ENCODE results near the gene USP4. TPM values are rescaled to one million over a fixed set of nuclear protein-coding genes. Genes with fewer than 3 reads are reported as not detected.

Gene USP4
- total and polyA plus RNA-seq, 2 of the 13 experiments (the other 11 are each of a cell fraction or from before 2014, with no cell fraction given) = 9.2 to 20.8 TPM

DNA sequence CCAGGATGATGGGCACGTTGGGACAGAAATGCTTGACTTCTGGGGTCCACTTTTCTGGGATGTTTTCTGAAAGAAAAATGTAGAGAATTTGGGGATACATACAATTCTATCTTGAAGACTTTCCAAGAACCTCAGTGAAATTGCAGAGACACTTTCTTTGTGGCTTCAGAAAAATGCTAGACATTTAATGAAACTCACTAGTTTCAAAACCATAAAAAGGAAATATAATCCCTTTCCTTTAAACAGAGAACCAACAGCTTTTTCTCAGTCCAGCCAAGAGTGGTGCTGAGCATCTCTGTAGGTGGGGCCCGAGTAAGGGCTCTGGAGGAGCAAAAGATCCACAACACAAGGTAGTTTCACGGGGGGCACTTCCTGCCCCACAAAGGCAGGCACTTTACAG is 22.7 kb upstream of the USP4 start (continued):
- TF ChIP-seq, protein P1, sequence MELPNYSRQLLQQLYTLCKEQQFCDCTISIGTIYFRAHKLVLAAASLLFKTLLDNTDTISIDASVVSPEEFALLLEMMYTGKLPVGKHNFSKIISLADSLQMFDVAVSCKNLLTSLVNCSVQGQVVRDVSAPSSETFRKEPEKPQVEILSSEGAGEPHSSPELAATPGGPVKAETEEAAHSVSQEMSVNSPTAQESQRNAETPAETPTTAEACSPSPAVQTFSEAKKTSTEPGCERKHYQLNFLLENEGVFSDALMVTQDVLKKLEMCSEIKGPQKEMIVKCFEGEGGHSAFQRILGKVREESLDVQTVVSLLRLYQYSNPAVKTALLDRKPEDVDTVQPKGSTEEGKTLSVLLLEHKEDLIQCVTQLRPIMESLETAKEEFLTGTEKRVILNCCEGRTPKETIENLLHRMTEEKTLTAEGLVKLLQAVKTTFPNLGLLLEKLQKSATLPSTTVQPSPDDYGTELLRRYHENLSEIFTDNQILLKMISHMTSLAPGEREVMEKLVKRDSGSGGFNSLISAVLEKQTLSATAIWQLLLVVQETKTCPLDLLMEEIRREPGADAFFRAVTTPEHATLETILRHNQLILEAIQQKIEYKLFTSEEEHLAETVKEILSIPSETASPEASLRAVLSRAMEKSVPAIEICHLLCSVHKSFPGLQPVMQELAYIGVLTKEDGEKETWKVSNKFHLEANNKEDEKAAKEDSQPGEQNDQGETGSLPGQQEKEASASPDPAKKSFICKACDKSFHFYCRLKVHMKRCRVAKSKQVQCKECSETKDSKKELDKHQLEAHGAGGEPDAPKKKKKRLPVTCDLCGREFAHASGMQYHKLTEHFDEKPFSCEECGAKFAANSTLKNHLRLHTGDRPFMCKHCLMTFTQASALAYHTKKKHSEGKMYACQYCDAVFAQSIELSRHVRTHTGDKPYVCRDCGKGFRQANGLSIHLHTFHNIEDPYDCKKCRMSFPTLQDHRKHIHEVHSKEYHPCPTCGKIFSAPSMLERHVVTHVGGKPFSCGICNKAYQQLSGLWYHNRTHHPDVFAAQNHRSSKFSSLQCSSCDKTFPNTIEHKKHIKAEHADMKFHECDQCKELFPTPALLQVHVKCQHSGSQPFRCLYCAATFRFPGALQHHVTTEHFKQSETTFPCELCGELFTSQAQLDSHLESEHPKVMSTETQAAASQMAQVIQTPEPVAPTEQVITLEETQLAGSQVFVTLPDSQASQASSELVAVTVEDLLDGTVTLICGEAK (IDR thresholded peaks at IDR 0.05) = no peak
- TF ChIP-seq, protein P1 (CRISPR knock-in tag; IDR thresholded peaks at IDR 0.05) = no peak
- TF ChIP-seq, protein P2, sequence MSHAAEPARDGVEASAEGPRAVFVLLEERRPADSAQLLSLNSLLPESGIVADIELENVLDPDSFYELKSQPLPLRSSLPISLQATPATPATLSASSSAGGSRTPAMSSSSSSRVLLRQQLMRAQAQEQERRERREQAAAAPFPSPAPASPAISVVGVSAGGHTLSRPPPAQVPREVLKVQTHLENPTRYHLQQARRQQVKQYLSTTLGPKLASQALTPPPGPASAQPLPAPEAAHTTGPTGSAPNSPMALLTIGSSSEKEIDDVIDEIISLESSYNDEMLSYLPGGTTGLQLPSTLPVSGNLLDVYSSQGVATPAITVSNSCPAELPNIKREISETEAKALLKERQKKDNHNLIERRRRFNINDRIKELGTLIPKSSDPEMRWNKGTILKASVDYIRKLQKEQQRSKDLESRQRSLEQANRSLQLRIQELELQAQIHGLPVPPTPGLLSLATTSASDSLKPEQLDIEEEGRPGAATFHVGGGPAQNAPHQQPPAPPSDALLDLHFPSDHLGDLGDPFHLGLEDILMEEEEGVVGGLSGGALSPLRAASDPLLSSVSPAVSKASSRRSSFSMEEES (CRISPR knock-in tag; IDR thresholded peaks at IDR 0.05) = no peak
- TF ChIP-seq ZNF83 (CRISPR knock-in tag; IDR thresholded peaks at IDR 0.05; ENCODE audit: borderline replicate concordance) (no peak), KLF12 (CRISPR knock-in tag; IDR thresholded peaks at IDR 0.05; ENCODE audit: borderline replicate concordance) (no peak), ZNF614 (CRISPR knock-in tag; IDR thresholded peaks at IDR 0.05; ENCODE audit: borderline replicate concordance) (no peak), ZNF607 (CRISPR knock-in tag; IDR thresholded peaks at IDR 0.05; ENCODE audit: borderline replicate concordance) (no peak), ZNF207 (IDR thresholded peaks at IDR 0.05; ENCODE audit: borderline replicate concordance) (no peak), ZNF670 (CRISPR knock-in tag; IDR thresholded peaks at IDR 0.05; ENCODE audit: borderline replicate concordance) (no peak), GLI4 (CRISPR knock-in tag; IDR thresholded peaks at IDR 0.05; ENCODE audit: borderline replicate concordance) (no peak), POGZ (CRISPR knock-in tag; IDR thresholded peaks at IDR 0.05) (no peak), ZNF563 (CRISPR knock-in tag; IDR thresholded peaks at IDR 0.05) (no peak), ATF7-NPFF (CRISPR knock-in tag; IDR thresholded peaks at IDR 0.05; ENCODE audit: low read depth) (no peak)
- TF ChIP-seq, protein P3, sequence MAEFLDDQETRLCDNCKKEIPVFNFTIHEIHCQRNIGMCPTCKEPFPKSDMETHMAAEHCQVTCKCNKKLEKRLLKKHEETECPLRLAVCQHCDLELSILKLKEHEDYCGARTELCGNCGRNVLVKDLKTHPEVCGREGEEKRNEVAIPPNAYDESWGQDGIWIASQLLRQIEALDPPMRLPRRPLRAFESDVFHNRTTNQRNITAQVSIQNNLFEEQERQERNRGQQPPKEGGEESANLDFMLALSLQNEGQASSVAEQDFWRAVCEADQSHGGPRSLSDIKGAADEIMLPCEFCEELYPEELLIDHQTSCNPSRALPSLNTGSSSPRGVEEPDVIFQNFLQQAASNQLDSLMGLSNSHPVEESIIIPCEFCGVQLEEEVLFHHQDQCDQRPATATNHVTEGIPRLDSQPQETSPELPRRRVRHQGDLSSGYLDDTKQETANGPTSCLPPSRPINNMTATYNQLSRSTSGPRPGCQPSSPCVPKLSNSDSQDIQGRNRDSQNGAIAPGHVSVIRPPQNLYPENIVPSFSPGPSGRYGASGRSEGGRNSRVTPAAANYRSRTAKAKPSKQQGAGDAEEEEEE (CRISPR knock-in tag; IDR thresholded peaks at IDR 0.05; ENCODE audit: borderline replicate concordance) = no peak
- TF ChIP-seq, protein P4, sequence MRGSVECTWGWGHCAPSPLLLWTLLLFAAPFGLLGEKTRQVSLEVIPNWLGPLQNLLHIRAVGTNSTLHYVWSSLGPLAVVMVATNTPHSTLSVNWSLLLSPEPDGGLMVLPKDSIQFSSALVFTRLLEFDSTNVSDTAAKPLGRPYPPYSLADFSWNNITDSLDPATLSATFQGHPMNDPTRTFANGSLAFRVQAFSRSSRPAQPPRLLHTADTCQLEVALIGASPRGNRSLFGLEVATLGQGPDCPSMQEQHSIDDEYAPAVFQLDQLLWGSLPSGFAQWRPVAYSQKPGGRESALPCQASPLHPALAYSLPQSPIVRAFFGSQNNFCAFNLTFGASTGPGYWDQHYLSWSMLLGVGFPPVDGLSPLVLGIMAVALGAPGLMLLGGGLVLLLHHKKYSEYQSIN (CRISPR knock-in tag; IDR thresholded peaks at IDR 0.05; ENCODE audit: borderline replicate concordance) = no peak

All from HepG2 (cell line).